ENCODE data around the gene SLC41A1.

The SLC41A1 gene

GRCh38 chr1:205804605-205805004, 8.4 kb downstream of the SLC41A1 start:
- Histone ChIP-seq H3K4me3 (ENCODE audit: insufficient read depth, low read depth, low read length, poor library complexity, severe bottlenecking) (no peak overlapping the region), H3K36me3 (ENCODE audit: control insufficient read depth, insufficient read depth, low read length) (peaks cover 19% of the 10 kb centered on the region), H3K27ac (ENCODE audit: insufficient read depth, low read length, poor library complexity, severe bottlenecking) (no peak overlapping the region), H3K4me1 (ENCODE audit: control insufficient read depth, insufficient read depth, low read length, poor library complexity, severe bottlenecking) (peaks cover 28% of the 10 kb centered on the region), H3K27me3 (replicated peaks; ENCODE audit: control insufficient read depth, insufficient read depth, low read length, poor library complexity, severe bottlenecking) (no peaks in the 10 kb centered on the region), H3K9me3 (ENCODE audit: control insufficient read depth, low read length) (no peaks in the 10 kb centered on the region)
- no peak for DNase-seq

- Histone ChIP-seq H3K27ac (ENCODE audit: insufficient read depth, low read length, poor library complexity, severe bottlenecking) (no peak overlapping the region), H3K4me1 (ENCODE audit: control insufficient read depth, insufficient read depth, low read length, poor library complexity, severe bottlenecking) (peaks cover 28% of the 10 kb centered on the region), H3K9me3 (ENCODE audit: control insufficient read depth, low read length) (no peaks in the 10 kb centered on the region), H3K4me3 (ENCODE audit: insufficient read depth, low read depth, low read length, poor library complexity, severe bottlenecking) (no peak overlapping the region), H3K27me3 (replicated peaks; ENCODE audit: control insufficient read depth, insufficient read depth, low read length, poor library complexity, severe bottlenecking) (no peaks in the 10 kb centered on the region), H3K36me3 (ENCODE audit: control insufficient read depth, insufficient read depth, low read length) (peaks cover 22% of the 10 kb centered on the region)
- DNase-seq, result no peak
Measured at GRCh38 chr1:205803986-205804385, 9.0 kb downstream of the SLC41A1 start.

- no peak for DNase-seq
- Histone ChIP-seq H3K27ac (ENCODE audit: insufficient read depth, low read length, poor library complexity, severe bottlenecking) (no peak overlapping the region), H3K9me3 (ENCODE audit: control insufficient read depth, low read length) (no peaks in the 10 kb centered on the region), H3K4me1 (ENCODE audit: control insufficient read depth, insufficient read depth, low read length, poor library complexity, severe bottlenecking) (peaks cover 20% of the 10 kb centered on the region), H3K27me3 (replicated peaks; ENCODE audit: control insufficient read depth, insufficient read depth, low read length, poor library complexity, severe bottlenecking) (no peaks in the 10 kb centered on the region), H3K36me3 (ENCODE audit: control insufficient read depth, insufficient read depth, low read length) (peaks cover 40% of the 10 kb centered on the region), H3K4me3 (ENCODE audit: insufficient read depth, low read depth, low read length, poor library complexity, severe bottlenecking) (no peak overlapping the region)
Measured at GRCh38 chr1:205802060-205802459, 10.9 kb downstream of the SLC41A1 start.

GRCh38 chr1:205800981-205801703, 11.9 kb downstream of the SLC41A1 start:
- no peak overlapping the region for H3K27ac ChIP-seq (ENCODE audit: insufficient read depth, low read length, poor library complexity, severe bottlenecking)
- no peaks in the 10 kb centered on the region for H3K27me3 ChIP-seq (replicated peaks; ENCODE audit: control insufficient read depth, insufficient read depth, low read length, poor library complexity, severe bottlenecking)
- H3K4me3 ChIP-seq (ENCODE audit: insufficient read depth, low read depth, low read length, poor library complexity, severe bottlenecking), result no peak overlapping the region
- no peak for DNase-seq
- peaks cover 12% of the 10 kb centered on the region for H3K4me1 ChIP-seq (ENCODE audit: control insufficient read depth, insufficient read depth, low read length, poor library complexity, severe bottlenecking)
- H3K9me3 ChIP-seq (ENCODE audit: control insufficient read depth, low read length), result no peaks in the 10 kb centered on the region
- H3K36me3 ChIP-seq (ENCODE audit: control insufficient read depth, insufficient read depth, low read length), result peaks cover 45% of the 10 kb centered on the region

GRCh38 chr1:205800427-205800826, 12.6 kb downstream of the SLC41A1 start:
- H3K27me3 ChIP-seq (replicated peaks; ENCODE audit: control insufficient read depth, insufficient read depth, low read length, poor library complexity, severe bottlenecking), result no peaks in the 10 kb centered on the region
- no peak overlapping the region for H3K27ac ChIP-seq (ENCODE audit: insufficient read depth, low read length, poor library complexity, severe bottlenecking)
- H3K4me1 ChIP-seq (ENCODE audit: control insufficient read depth, insufficient read depth, low read length, poor library complexity, severe bottlenecking), result peaks cover 6% of the 10 kb centered on the region
- no peaks in the 10 kb centered on the region for H3K9me3 ChIP-seq (ENCODE audit: control insufficient read depth, low read length)
- H3K36me3 ChIP-seq (ENCODE audit: control insufficient read depth, insufficient read depth, low read length), result peaks cover 52% of the 10 kb centered on the region
- DNase-seq, result no peak
- no peak overlapping the region for H3K4me3 ChIP-seq (ENCODE audit: insufficient read depth, low read depth, low read length, poor library complexity, severe bottlenecking)

- H3K27me3 ChIP-seq (replicated peaks; ENCODE audit: control insufficient read depth, insufficient read depth, low read length, poor library complexity, severe bottlenecking), result no peaks in the 10 kb centered on the region
Measured at GRCh38 chr1:205798577-205798976, 14.4 kb downstream of the SLC41A1 start.

GRCh38 chr1:205797168-205797567, 15.8 kb downstream of the SLC41A1 start:
- Histone ChIP-seq H3K4me3 (ENCODE audit: insufficient read depth, low read depth, low read length, poor library complexity, severe bottlenecking) (no peak overlapping the region), H3K4me1 (ENCODE audit: control insufficient read depth, insufficient read depth, low read length, poor library complexity, severe bottlenecking) (no peaks in the 10 kb centered on the region), H3K27me3 (replicated peaks; ENCODE audit: control insufficient read depth, insufficient read depth, low read length, poor library complexity, severe bottlenecking) (no peaks in the 10 kb centered on the region), H3K27ac (ENCODE audit: insufficient read depth, low read length, poor library complexity, severe bottlenecking) (no peak overlapping the region), H3K36me3 (ENCODE audit: control insufficient read depth, insufficient read depth, low read length) (peaks cover 73% of the 10 kb centered on the region), H3K9me3 (ENCODE audit: control insufficient read depth, low read length) (no peaks in the 10 kb centered on the region)
- DNase-seq, result no peak

More at GRCh38 chr1:205798577-205798976, 14.4 kb downstream of the SLC41A1 start:
- Histone ChIP-seq H3K9me3 (ENCODE audit: control insufficient read depth, low read length) (no peaks in the 10 kb centered on the region), H3K27ac (ENCODE audit: insufficient read depth, low read length, poor library complexity, severe bottlenecking) (no peak overlapping the region), H3K4me1 (ENCODE audit: control insufficient read depth, insufficient read depth, low read length, poor library complexity, severe bottlenecking) (no peaks in the 10 kb centered on the region), H3K4me3 (ENCODE audit: insufficient read depth, low read depth, low read length, poor library complexity, severe bottlenecking) (no peak overlapping the region), H3K36me3 (ENCODE audit: control insufficient read depth, insufficient read depth, low read length) (peaks cover 65% of the 10 kb centered on the region)
- DNase-seq, result no peak

- peaks cover 56% of the 10 kb centered on the region for H3K36me3 ChIP-seq (ENCODE audit: control insufficient read depth, insufficient read depth, low read length)
Measured at GRCh38 chr1:205794011-205794730, 18.8 kb downstream of the SLC41A1 start.

GRCh38 chr1:205792961-205793673, 19.9 kb downstream of the SLC41A1 start:
- H3K36me3 ChIP-seq (ENCODE audit: control insufficient read depth, insufficient read depth, low read length), result peaks cover 46% of the 10 kb centered on the region
- DNase-seq, result no peak
- no peaks in the 10 kb centered on the region for H3K27me3 ChIP-seq (replicated peaks; ENCODE audit: control insufficient read depth, insufficient read depth, low read length, poor library complexity, severe bottlenecking)
- no peaks in the 10 kb centered on the region for H3K4me1 ChIP-seq (ENCODE audit: control insufficient read depth, insufficient read depth, low read length, poor library complexity, severe bottlenecking)
- H3K9me3 ChIP-seq (ENCODE audit: control insufficient read depth, low read length), result no peaks in the 10 kb centered on the region
- no peak overlapping the region for H3K4me3 ChIP-seq (ENCODE audit: insufficient read depth, low read depth, low read length, poor library complexity, severe bottlenecking)
- H3K27ac ChIP-seq (ENCODE audit: insufficient read depth, low read length, poor library complexity, severe bottlenecking), result no peak overlapping the region

More at GRCh38 chr1:205794011-205794730, 18.8 kb downstream of the SLC41A1 start:
- H3K9me3 ChIP-seq (ENCODE audit: control insufficient read depth, low read length), result no peaks in the 10 kb centered on the region
- no peak overlapping the region for H3K27ac ChIP-seq (ENCODE audit: insufficient read depth, low read length, poor library complexity, severe bottlenecking)
- H3K4me1 ChIP-seq (ENCODE audit: control insufficient read depth, insufficient read depth, low read length, poor library complexity, severe bottlenecking), result no peaks in the 10 kb centered on the region
- no peak overlapping the region for H3K4me3 ChIP-seq (ENCODE audit: insufficient read depth, low read depth, low read length, poor library complexity, severe bottlenecking)
- no peaks in the 10 kb centered on the region for H3K27me3 ChIP-seq (replicated peaks; ENCODE audit: control insufficient read depth, insufficient read depth, low read length, poor library complexity, severe bottlenecking)
- no peak for DNase-seq

GRCh38 chr1:205792481-205792881, 20.5 kb downstream of the SLC41A1 start:
- no peaks in the 10 kb centered on the region for H3K4me1 ChIP-seq (ENCODE audit: control insufficient read depth, insufficient read depth, low read length, poor library complexity, severe bottlenecking)
- H3K27ac ChIP-seq (ENCODE audit: insufficient read depth, low read length, poor library complexity, severe bottlenecking), result no peak overlapping the region
- H3K9me3 ChIP-seq (ENCODE audit: control insufficient read depth, low read length), result no peaks in the 10 kb centered on the region
- H3K4me3 ChIP-seq (ENCODE audit: insufficient read depth, low read depth, low read length, poor library complexity, severe bottlenecking), result no peak overlapping the region
- no peaks in the 10 kb centered on the region for H3K27me3 ChIP-seq (replicated peaks; ENCODE audit: control insufficient read depth, insufficient read depth, low read length, poor library complexity, severe bottlenecking)
- H3K36me3 ChIP-seq (ENCODE audit: control insufficient read depth, insufficient read depth, low read length), result peaks cover 40% of the 10 kb centered on the region
- no peak for DNase-seq

All from effector memory CD4-positive, alpha-beta T cell (primary cell).